Hypothalamus (tissue), 51 donors: Measurements from ENCODE around the gene GRK3.

Source experiments
- DNase-seq, 51 donors: peaks; one replicate each; lab custom pipeline; 2025; lab: John Stamatoyannopoulos, UW

The GRK3 gene

GRCh38 chr22:25750569-25751173 is 186.2 kb downstream of the GRK3 start:
- no peak for DNase-seq

- no peak for DNase-seq
Observed at GRCh38 chr22:25751174-25751581, 186.7 kb downstream of the GRK3 start.

GRCh38 chr22:25752615-25753214 is 188.2 kb downstream of the GRK3 start:
- no peak for DNase-seq

DNA sequence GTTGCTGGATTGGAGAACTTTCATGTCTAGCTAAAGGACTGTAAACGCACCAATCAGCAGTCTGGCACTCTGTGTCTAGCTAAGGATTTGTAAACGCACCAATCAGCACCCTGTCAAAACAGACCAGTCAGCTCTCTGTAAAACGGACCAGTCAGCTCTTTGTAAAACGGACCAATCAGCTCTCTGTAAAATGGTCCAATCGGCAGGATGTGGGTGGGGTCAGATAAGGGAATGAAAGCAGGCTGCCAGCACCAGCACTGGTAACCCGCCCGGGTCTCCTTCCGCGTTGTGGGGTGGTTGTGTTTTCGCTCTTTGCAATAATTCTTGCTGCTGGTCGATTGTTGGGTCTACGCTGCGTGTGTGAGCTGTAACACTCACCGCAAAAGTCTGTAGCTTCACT is 188.8 kb downstream of the GRK3 start:
- DNase-seq, result no peak

GRCh38 chr22:25754527-25755202 is 190.2 kb downstream of the GRK3 start:
- DNase-seq, result no peak

- no peak for DNase-seq
Observed at GRCh38 chr22:25757686-25758085, 193.2 kb downstream of the GRK3 start.

DNA sequence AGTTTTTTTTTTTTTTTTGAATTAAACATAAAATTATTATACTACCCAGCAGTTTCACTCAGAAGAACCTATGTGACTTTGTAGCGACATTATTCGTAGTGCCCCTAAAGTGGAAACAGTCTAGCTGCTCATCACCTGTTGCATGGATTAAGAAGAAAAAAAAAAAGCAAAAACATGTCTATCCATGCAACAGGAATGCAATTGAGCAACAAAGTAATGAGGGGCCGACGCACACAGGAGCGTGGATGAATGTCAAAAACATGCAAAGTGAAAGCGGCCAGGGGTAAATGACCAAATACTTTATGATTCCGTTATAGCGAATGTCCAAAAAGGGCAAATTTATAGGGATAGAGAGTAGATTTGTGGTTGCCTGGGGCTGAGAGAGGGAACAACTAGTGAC is 193.8 kb downstream of the GRK3 start:
- DNase-seq, result no peak

DNA sequence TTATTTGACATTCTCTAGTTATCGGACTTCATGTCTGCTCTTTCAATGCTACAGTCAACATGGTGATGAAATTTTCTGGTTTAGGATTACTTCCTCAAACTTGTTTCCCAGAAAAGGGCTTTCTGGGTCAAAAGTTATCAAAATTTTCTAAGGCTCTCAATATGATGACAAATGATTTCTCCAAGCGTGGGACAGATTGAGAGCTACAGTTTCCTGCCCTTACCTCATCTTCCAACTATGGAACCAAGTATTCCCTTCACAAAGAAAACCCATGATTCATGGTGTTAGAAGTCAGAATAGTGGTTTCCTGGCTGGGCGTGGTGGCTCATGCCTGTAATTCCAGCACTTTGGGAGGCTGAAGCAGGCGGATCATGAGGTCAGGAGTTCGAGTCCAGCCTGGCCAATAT is 195.4 kb downstream of the GRK3 start:
- DNase-seq, result no peak

GRCh38 chr22:25760294-25760693 is 195.8 kb downstream of the GRK3 start:
- DNase-seq, result no peak

DNA sequence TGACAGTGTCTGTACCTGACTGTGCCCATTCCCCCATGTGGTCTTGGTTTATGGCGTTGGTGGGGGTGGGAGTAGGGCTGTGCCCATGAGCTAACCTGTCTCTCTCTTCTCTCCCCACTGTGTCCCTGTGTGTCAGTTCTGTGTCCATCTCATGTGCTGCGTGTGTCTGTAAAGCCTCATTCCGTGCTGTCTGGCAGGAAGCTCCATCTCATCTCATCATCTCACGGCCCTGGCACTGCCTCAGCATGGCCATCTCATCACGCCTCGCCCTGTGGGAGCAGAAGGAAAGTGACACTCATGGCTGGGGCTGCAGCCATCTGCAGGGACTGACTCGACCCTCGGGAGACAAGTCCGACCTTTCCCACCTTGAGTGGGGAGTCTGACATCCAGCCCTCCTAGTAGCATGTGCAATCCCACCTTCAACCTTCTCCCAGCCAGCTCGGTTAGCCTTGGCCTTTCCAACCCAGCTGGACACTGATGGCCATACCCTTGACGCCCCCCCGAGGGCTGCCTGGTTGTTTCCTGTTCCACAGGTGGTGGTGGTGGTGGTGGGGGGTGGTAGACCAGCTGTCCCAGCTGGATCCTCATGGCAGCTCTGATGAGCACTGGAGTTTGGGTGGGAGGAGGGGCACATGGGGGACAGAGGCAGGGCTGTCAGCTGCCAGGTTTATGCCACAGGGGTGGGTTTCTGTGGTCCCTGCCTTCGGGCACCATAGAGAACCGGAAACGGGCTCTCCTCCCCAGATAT is 196.5 kb downstream of the GRK3 start:
- no peak for DNase-seq

DNA sequence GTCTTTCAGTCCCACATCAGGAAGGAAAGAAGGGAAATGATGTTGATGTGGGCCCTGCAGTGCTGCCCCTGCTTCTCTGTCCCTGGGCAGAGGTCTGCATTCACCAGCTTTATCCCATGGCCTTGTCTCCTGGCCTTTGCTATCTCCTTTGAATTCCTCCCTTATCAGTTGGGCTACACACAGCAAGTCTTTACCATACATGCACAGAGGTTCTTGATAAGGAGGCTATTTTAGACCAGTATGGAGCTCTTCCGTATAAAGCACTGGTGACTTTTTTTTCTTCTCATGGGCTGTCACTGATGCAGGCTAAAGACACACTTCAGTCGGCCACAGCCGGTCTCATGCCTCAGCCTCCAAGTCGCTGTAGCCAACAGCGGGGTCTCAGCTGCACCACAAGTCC is 197.7 kb downstream of the GRK3 start:
- no peak for DNase-seq

- DNase-seq, result no peak
Observed at GRCh38 chr22:25763239-25763777, 198.8 kb downstream of the GRK3 start.

DNA sequence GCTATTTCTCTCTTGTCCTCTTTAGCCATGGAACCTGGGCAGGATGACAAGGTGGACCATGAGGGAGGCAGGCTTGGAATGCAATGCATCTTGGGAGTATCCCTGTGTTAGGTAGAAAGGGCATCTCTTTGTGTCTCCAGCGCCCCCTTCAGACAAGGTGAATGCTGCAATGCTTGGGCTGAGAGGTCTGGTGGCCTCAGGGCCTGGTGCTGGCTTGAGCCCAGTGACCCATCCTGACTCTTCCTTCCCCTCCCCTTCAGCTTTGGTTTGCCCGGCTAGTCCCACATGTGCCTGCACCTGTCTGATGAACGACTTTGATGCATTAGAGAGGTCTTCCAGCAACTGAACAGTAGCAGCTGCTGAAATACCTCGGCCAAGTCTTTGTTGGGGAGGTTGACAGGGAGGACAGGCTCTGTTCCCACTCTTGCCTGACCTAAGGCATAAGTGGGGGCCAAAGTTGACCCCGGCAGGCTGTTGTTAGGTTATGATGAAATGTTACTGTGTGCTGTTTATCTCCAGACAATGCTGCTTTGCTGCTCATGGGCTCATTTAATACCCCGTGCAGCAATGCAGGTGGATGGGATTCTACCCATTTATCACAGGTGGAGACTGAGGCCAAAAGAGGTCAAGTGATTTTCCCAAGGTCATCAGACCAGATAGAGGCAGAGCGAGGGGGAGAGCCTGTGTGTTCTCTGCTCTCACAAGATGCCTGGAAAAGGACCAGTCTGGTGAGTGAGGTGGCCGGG is 200.0 kb downstream of the GRK3 start:
- DNase-seq, result no peak

- no peak for DNase-seq
Observed at GRCh38 chr22:25765016-25765367, 200.5 kb downstream of the GRK3 start.

DNA sequence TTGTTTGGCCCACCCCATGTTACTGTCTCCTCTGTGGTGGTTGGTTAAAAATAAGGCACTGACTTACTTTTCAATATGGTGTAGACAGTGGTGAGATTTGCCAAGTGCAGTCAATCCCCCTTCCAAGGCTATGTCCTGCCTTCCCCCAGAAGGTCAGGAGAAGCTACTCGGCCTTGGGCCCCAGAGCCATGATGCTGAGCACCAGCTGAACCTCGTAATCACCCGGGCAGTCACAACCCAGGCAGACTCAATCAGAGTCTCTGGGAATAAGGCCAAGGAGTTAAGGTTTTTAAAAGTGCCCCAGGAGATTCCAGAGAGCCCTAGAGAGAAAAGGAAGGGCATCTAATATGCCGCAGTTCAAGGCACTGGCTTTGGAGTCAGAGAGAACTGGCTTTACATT is 201.3 kb downstream of the GRK3 start:
- no peak for DNase-seq

DNA sequence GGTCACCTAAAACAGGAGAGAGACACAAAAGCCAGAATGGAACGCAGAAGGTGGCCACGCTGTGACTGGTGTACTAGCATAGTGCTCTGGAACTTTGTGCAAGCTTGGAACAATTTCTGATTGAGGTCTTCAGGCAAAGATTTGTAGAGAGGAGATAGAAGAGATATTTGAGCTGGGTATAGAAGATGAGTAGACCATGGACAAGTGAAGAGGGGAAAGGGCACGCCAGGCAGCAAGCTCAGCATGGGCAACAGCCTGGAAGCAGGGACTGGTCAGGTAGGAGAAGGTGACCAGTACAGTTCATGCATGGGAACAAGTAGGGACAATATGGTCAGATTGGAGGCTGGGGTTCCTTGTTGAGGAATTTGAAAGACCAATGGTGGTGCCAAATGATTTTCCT is 201.9 kb downstream of the GRK3 start:
- no peak for DNase-seq

GRCh38 chr22:25770333-25770732 is 205.9 kb downstream of the GRK3 start:
- no peak for DNase-seq

DNA sequence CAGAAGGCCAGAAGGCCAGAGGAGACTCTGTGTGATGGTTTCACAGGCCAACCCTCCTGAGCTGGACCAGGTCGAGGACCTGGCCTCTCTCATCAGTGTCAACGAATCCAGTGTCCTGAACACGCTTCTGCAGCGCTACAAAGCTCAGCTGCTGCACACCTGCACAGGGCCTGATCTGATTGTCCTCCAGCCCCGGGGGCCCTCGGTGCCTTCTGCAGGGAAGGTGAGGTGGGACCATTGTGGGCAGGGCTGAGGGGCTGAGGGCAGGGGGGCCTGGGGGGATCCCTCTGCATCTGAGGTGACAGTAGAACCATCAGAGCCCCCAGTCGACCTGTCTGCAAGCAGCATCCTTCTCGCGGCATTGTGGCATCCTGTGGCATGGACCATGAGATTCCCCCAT is 207.8 kb downstream of the GRK3 start:
- DNase-seq, result no peak

GRCh38 chr22:25774575-25775026 is 210.1 kb downstream of the GRK3 start:
- DNase-seq, result peak in 13 of 51 donors; percentile 2 to 27 (median 10)

DNA sequence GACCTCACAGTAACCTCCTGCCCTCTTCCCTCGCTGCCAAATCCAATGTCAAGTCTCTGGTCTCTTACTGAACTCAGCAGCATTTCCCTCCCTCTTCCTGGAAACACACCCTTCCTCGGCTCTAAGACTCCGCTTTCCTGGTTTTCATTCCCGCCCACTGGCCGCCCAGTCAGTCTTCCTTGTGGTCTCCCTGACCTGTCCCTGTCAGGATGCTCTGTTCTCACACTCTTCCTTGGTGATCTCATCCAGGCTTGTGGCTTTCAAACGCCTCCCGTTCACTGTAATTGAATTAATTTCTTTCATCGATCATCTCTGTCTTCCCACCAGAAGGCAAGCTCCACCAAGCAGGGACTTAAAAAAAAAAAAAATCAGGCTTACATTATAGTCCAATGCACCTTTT is 211.1 kb downstream of the GRK3 start:
- no peak for DNase-seq

GRCh38 chr22:25777411-25777810 is 212.9 kb downstream of the GRK3 start:
- no peak for DNase-seq
